ENCODE data around the gene DNAJB2. TPM values are rescaled to one million over a fixed set of nuclear protein-coding genes. Genes with fewer than 3 reads are reported as not detected.
"Not testable (repeated sequence)": the region's sequence is repeated elsewhere in the genome, so short reads cannot be mapped to it uniquely, and the experiment has no call there.

The DNAJB2 gene
- total RNA-seq, 1 donor from 2014 or later = 69.5 TPM

DNA sequence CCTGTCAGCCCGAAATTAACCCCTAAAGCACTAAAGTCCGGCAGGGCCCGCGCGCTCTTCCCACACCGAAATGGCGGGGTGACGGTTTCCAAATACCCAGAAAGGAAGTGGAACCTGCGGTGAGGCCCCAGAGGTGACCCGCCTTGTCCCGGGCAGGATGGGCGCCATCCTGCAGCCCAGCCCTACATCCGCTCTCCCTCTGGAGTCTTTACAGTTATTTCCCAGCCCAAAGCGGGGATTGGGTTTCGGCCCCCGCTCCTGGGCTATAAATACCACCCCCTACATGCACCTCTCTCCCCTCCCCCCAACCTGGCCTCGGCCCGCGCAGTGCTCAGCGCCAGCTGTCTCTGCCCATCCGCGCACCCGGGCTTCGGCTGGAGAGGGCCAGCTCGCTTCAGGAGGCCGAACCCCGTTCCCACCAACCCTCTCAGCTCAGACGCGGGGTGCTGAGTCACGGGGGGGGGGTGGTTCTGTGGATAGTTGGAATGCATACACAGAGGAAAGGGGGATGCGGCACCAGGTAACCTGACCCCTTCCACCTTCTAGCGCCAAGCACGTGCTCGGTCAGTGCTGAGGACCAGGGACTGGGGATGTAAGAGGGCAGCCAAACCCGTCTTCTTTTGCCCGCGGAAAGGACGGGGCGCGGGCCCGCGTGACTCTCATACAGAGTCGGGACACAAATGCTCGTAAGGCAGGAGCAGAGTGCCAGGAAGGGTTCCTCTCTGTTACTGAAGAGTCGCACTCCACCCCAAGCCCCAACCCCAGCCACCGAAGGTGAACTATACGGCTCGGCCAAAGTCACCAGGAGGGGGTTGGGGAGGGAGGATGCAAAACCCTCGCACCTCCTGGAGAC is 26.0 kb upstream of the DNAJB2 start, which contains the start of gene TUBA4B:
Gene TUBA4B (plus strand): TSS at position 344 of the 853 bp plus-strand sequence. CDS start 165 bp downstream, at position 509.
- peak within 1 kb of the TSS; percentile 52 for H3K27ac Mint-ChIP-seq
- no peak for DNase-seq (ENCODE audit: low spot score, unreplicated experiment)
- H3K27me3 Mint-ChIP-seq = peaks cover 56% of the 10 kb centered on the region
- no peaks in the 10 kb centered on the region for H3K36me3 Mint-ChIP-seq (ENCODE audit: insufficient read depth)
- H3K4me1 Mint-ChIP-seq (ENCODE audit: low read depth) = peaks cover 17% of the 10 kb centered on the region
- peak within 1 kb of the TSS; percentile 71 for H3K4me3 Mint-ChIP-seq (ENCODE audit: low read depth)
- no peaks in the 10 kb centered on the region for H3K9me3 Mint-ChIP-seq (ENCODE audit: low read depth)
- TF ChIP-seq, protein P1, sequence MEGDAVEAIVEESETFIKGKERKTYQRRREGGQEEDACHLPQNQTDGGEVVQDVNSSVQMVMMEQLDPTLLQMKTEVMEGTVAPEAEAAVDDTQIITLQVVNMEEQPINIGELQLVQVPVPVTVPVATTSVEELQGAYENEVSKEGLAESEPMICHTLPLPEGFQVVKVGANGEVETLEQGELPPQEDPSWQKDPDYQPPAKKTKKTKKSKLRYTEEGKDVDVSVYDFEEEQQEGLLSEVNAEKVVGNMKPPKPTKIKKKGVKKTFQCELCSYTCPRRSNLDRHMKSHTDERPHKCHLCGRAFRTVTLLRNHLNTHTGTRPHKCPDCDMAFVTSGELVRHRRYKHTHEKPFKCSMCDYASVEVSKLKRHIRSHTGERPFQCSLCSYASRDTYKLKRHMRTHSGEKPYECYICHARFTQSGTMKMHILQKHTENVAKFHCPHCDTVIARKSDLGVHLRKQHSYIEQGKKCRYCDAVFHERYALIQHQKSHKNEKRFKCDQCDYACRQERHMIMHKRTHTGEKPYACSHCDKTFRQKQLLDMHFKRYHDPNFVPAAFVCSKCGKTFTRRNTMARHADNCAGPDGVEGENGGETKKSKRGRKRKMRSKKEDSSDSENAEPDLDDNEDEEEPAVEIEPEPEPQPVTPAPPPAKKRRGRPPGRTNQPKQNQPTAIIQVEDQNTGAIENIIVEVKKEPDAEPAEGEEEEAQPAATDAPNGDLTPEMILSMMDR (IDR thresholded peaks at IDR 0.05; ENCODE audit: unreplicated experiment) = no peak

DNA sequence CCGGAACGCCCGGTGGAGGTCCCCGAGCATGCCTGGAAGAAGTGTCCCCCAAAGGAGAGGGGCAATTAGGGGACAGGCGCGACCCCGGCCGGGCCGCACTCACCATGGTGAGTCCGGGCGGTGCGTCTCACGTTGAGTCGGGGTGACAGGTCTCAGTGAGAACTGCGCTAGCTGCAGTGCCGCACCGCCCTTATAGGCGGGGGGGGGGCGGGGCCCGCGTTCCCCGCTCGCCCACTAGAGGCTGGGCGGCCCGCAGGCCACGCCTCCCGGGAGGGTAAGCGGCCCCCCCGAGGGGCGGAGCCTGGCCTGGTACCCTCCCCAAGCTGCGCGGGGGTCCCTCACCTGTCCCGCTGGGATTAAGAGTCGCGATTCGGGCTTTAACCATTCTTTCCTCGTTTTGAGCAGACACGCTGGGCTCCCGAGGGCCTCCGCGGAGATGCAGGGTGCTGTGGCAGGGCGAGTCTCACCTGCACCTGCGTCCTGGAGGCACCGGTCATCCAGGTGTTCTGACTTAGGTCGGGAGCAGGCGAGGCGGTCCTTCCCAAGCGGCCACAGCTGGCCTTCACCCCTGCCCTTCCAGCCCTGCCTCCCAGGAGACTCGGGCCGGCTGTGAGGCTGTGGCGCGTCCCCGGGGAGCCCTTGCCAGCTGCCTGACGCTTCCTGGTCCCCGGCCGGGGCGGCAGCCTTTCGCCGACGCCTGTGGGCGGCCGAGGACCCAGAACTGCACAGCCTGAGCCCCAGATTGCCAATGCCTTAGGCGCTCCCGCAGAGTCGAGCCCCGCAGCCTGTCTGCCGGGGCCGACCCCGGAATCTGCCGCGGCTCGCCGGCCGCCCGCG is 25.2 kb upstream of the DNAJB2 start, which contains the start of gene TUBA4A:
Gene TUBA4A (minus strand): TSS at position 166 of the 837 bp plus-strand sequence. CDS start 60 bp downstream, at position 106.
- peak within 1 kb of the TSS; percentile 71 for H3K4me3 Mint-ChIP-seq (ENCODE audit: low read depth)
- peaks cover 61% of the 10 kb centered on the region for H3K27me3 Mint-ChIP-seq
- TF ChIP-seq, protein P1 (IDR thresholded peaks at IDR 0.05; ENCODE audit: unreplicated experiment) = no peak
- H3K27ac Mint-ChIP-seq = peak within 1 kb of the TSS; percentile 52
- no peaks in the 10 kb centered on the region for H3K9me3 Mint-ChIP-seq (ENCODE audit: low read depth)
- peaks cover 13% of the 10 kb centered on the region for H3K4me1 Mint-ChIP-seq (ENCODE audit: low read depth)
- no peaks in the 10 kb centered on the region for H3K36me3 Mint-ChIP-seq (ENCODE audit: insufficient read depth)
- peak; percentile 57 for DNase-seq (ENCODE audit: low spot score, unreplicated experiment)

DNA sequence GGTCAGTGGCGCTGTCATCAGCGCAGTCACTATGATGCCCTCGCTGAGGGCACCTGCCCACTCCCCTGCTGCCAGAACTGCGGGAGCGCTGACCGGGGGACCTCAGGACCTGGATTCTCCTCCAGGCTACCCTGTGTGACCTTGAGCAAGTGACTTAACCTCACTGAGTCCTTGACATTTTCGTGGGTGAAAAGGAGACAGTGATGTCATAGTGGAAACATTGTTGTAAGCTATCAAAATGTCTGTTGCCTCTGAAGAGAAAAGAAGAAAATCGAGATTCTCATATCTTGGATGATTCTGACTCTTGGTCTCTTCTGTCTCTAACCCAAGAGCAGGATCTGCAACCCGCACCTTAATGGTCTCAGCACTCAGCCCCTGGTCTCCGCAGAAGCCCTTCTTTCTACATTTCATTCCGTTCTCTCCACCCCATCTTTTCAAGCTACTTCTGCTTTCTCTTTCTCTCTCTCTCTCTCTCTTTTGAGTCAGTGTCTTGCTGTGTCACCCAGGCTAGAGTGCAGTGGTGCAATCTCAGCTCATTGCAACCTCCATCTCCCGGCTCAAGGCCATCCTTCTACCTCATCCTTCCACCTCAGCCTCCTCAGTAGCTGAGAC is 24.5 kb upstream of the DNAJB2 start:
- DNase-seq (ENCODE audit: low spot score, unreplicated experiment) = no peak
- Mint-ChIP-seq H3K4me3 (ENCODE audit: low read depth) (peak overlapping the region; percentile 32), H3K27ac (no peak overlapping the region), H3K36me3 (ENCODE audit: insufficient read depth) (no peaks in the 10 kb centered on the region), H3K9me3 (ENCODE audit: low read depth) (no peaks in the 10 kb centered on the region), H3K27me3 (peaks cover 65% of the 10 kb centered on the region), H3K4me1 (ENCODE audit: low read depth) (peaks cover 5% of the 10 kb centered on the region)
- TF ChIP-seq, protein P1 (IDR thresholded peaks at IDR 0.05; ENCODE audit: unreplicated experiment) = no peak

GRCh38 chr2:219258942-219259341 is 20.2 kb upstream of the DNAJB2 start:
- H3K9me3 Mint-ChIP-seq (ENCODE audit: low read depth); DNase-seq (ENCODE audit: low spot score, unreplicated experiment); H3K4me3 Mint-ChIP-seq (ENCODE audit: low read depth); H3K36me3 Mint-ChIP-seq (ENCODE audit: insufficient read depth); H3K27ac Mint-ChIP-seq; H3K4me1 Mint-ChIP-seq (ENCODE audit: low read depth): not testable (repeated sequence)
- peaks cover 59% of the 10 kb centered on the region for H3K27me3 Mint-ChIP-seq

- TF ChIP-seq, protein P1 (IDR thresholded peaks at IDR 0.05; ENCODE audit: unreplicated experiment) = no peak
- Mint-ChIP-seq H3K36me3 (ENCODE audit: insufficient read depth) (no peaks in the 10 kb centered on the region), H3K9me3 (ENCODE audit: low read depth) (no peaks in the 10 kb centered on the region), H3K27ac (no peak overlapping the region), H3K27me3 (peaks cover 41% of the 10 kb centered on the region), H3K4me1 (ENCODE audit: low read depth) (no peaks in the 10 kb centered on the region), H3K4me3 (ENCODE audit: low read depth) (no peak overlapping the region)
- no peak for DNase-seq (ENCODE audit: low spot score, unreplicated experiment)
These were observed 17.9 kb upstream of the DNAJB2 start for GRCh38 chr2:219261024-219261855.
